Testis (tissue), 3 donors: Measurements from ENCODE around the gene RFC3. TPM values are rescaled to one million over a fixed set of nuclear protein-coding genes. Genes with fewer than 3 reads are reported as not detected.
A peak's percentile ranks its signal among the peaks of the same experiment; 100 is the strongest.

Experiments used
- DNase-seq: peaks from one replicate; pipeline ENCODE4 v3.0.0-alpha.2; 2019
- H3K27ac ChIP-seq, 2 donors: fragments of 200-600 bp; sonication (generic); one replicate each; pipeline ENCODE4 v1.5.1; 2019
- H3K27me3 ChIP-seq: fragments of 200-600 bp; sonication (generic); one replicate; pipeline ENCODE4 v1.5.1; 2019
- H3K36me3 ChIP-seq: fragments of 200-600 bp; sonication (generic); one replicate; pipeline ENCODE4 v1.5.1; 2017; ENCODE audit warnings: low read depth; ENCODE audit errors: missing control alignments
- H3K4me1 ChIP-seq: fragments of 200-600 bp; sonication (generic); one replicate; pipeline ENCODE4 v1.5.1; 2019
- H3K4me3 ChIP-seq, 2 donors: fragments of 200-600 bp; sonication (generic); one replicate each; pipeline ENCODE4 v1.5.1; 2017 to 2019
- H3K9me3 ChIP-seq: fragments of 200-600 bp; sonication (generic); one replicate; pipeline ENCODE4 v1.5.1; 2017
- CTCF ChIP-seq, 3 experiments: fragments of 450-650 bp in 2 of 3; fragments of 200-600 bp in 1 of 3; sonication (generic) in 1 of 3; IDR thresholded peaks; one replicate each; pipeline ENCODE4 v1.5.1; 2016 to 2019; ENCODE audit warnings: antibody characterized with exemption in 3 of 3, mild to moderate bottlenecking in 2 of 3, moderate library complexity in 1 of 3
- POLR2A ChIP-seq: fragments of 450-650 bp; IDR thresholded peaks from one replicate; pipeline ENCODE4 v1.6.1; 2017; ENCODE audit warnings: antibody characterized with exemption, mild to moderate bottlenecking, moderate library complexity
- WGBS, 2 donors: methylation state at CpG; one replicate each; pipeline ENCODE4 v1.1.5; 2018; 5-methylcytosine and 5-hydroxymethylcytosine counted together
- intact Hi-C: fragments of 100-400 bp; cut with DNase I; formaldehyde crosslinking; loops from one replicate; pipeline ENCODE4 v1.15.1; 2023; ENCODE audit warnings: low total_unique reads
- polyA plus RNA-seq: library from polyadenylated mRNA; stranded (reverse); fragments of 350-450 nt; fragmentation: Illumina TruSeq; extraction: RNeasy Lipid Tissue Mini Kit (QIAGEN cat#74804); gene quantifications from one replicate; pipeline ENCODE4 v1.2.3, GENCODE V29; 2014; ENCODE audit warnings: low read depth, low replicate concordance; ENCODE audit not compliant: insufficient read depth
- total RNA-seq, 2 donors: library from RNA; depleted of rRNA; stranded (reverse); fragments of >200 nt; gene quantifications; one replicate each; pipeline ENCODE4 v1.2.3, GENCODE V29; 2016

Gene RFC3
- total and polyA plus RNA-seq, 3 donors from 2014 or later: 20.2 to 42.2 (median 35.1) TPM

- TF ChIP-seq POLR2A: no peak
- TF ChIP-seq CTCF (IDR thresholded peaks at IDR 0.05): no peak
- H3K36me3 ChIP-seq: no peaks in the 10 kb centered on the region
- intact Hi-C loops: no loop called here
- DNase-seq: no peak
- no peaks in the 10 kb centered on the region for H3K9me3 ChIP-seq
- no peaks in the 10 kb centered on the region for H3K27me3 ChIP-seq
- no peak overlapping the region for H3K27ac ChIP-seq
- no peaks in the 10 kb centered on the region for H3K4me1 ChIP-seq
- 27 to 43% methylated on average over 6 of the region's 6 CpGs for WGBS, 2 donors
- peak overlapping the region in 1 of 2 donors; percentile 1 for H3K4me3 ChIP-seq
Observed at GRCh38 chr13:33787051-33787591, 30.8 kb upstream of the RFC3 start.

- TF ChIP-seq CTCF (IDR thresholded peaks at IDR 0.05) (no peak), POLR2A (no peak)
- no peak overlapping the region for H3K4me3 ChIP-seq
- WGBS, 2 donors: 89 to 93% methylated on average over 1 of the region's 1 CpG
- H3K27me3 ChIP-seq: no peaks in the 10 kb centered on the region
- no peaks in the 10 kb centered on the region for H3K4me1 ChIP-seq
- no peaks in the 10 kb centered on the region for H3K9me3 ChIP-seq
- intact Hi-C loops: no loop called here
- DNase-seq: no peak
- no peak overlapping the region for H3K27ac ChIP-seq
- no peaks in the 10 kb centered on the region for H3K36me3 ChIP-seq
Observed at GRCh38 chr13:33789066-33789606, 28.8 kb upstream of the RFC3 start.

- no peak for DNase-seq
- intact Hi-C loops: no loop called here
- Histone ChIP-seq H3K9me3 (no peaks in the 10 kb centered on the region), H3K27me3 (no peaks in the 10 kb centered on the region), H3K36me3 (no peaks in the 10 kb centered on the region), H3K4me1 (no peaks in the 10 kb centered on the region), H3K27ac (no peak overlapping the region), H3K4me3 (no peak overlapping the region)
- TF ChIP-seq CTCF (IDR thresholded peaks at IDR 0.05) (no peak), POLR2A (no peak)
- WGBS, 2 donors: 58 to 71% methylated on average over 4 of the region's 4 CpGs
Observed at GRCh38 chr13:33789739-33790138, 28.2 kb upstream of the RFC3 start.

- Histone ChIP-seq H3K9me3 (no peaks in the 10 kb centered on the region), H3K27me3 (no peaks in the 10 kb centered on the region), H3K4me3 (no peak overlapping the region), H3K27ac (no peak overlapping the region), H3K36me3 (no peaks in the 10 kb centered on the region), H3K4me1 (no peaks in the 10 kb centered on the region)
- intact Hi-C loops: no loop called here
- DNase-seq: no peak
- TF ChIP-seq POLR2A (no peak), CTCF (IDR thresholded peaks at IDR 0.05) (no peak)
Observed at GRCh38 chr13:33793726-33794125, 24.2 kb upstream of the RFC3 start.

GRCh38 chr13:33794576-33794975 is 23.4 kb upstream of the RFC3 start:
- no peaks in the 10 kb centered on the region for H3K9me3 ChIP-seq
- no peak overlapping the region for H3K4me3 ChIP-seq
- H3K36me3 ChIP-seq: no peaks in the 10 kb centered on the region
- intact Hi-C loops: no loop called here
- H3K4me1 ChIP-seq: no peaks in the 10 kb centered on the region
- 72 to 77% methylated on average over 4 of the region's 4 CpGs for WGBS, 2 donors
- H3K27ac ChIP-seq: no peak overlapping the region
- no peaks in the 10 kb centered on the region for H3K27me3 ChIP-seq
- DNase-seq: no peak
- no peak for TF ChIP-seq POLR2A
